GM18511 (cell line): ENCODE measurements around the gene ZDHHC4.
"Not testable (repeated sequence)": the region's sequence is repeated elsewhere in the genome, so short reads cannot be mapped to it uniquely, and the experiment has no call there.

ENCODE experiments used
- ATAC-seq: cut with Tn5 transposase; IDR thresholded peaks from one replicate; pipeline ENCODE4 v1.9.1; 2021; ENCODE audit warnings: mild to moderate bottlenecking, moderate library complexity; ENCODE audit not compliant: unreplicated experiment

The ZDHHC4 gene

GRCh38 chr7:6559896-6560295 is 17.4 kb upstream of the ZDHHC4 start:
- ATAC-seq, result no peak

- ATAC-seq, result no peak
These were observed 15.1 kb upstream of the ZDHHC4 start for GRCh38 chr7:6562106-6562505.

GRCh38 chr7:6563936-6564770 is 13.1 kb upstream of the ZDHHC4 start:
- no peak for ATAC-seq

- ATAC-seq, result no peak
These were observed 11.6 kb upstream of the ZDHHC4 start for GRCh38 chr7:6565655-6566054.

GRCh38 chr7:6567886-6568285 is 9.4 kb upstream of the ZDHHC4 start:
- no peak for ATAC-seq

GRCh38 chr7:6571160-6571779 is 6.0 kb upstream of the ZDHHC4 start:
- no peak for ATAC-seq

- ATAC-seq, result no peak
These were observed 1.8 kb upstream of the ZDHHC4 start for GRCh38 chr7:6575281-6576023.

- ATAC-seq, result no peak
These were observed 1.0 kb upstream of the ZDHHC4 start for GRCh38 chr7:6576024-6576866.

GRCh38 chr7:6576867-6577368 is 336 bp upstream of the ZDHHC4 start:
- ATAC-seq, result not testable (repeated sequence)

GRCh38 chr7:6578114-6579084 is 1.1 kb downstream of the ZDHHC4 start:
- ATAC-seq, result no peak

- no peak for ATAC-seq
These were observed 2.2 kb downstream of the ZDHHC4 start for GRCh38 chr7:6579446-6579845.

- ATAC-seq, result not testable (repeated sequence)
These were observed 8.6 kb downstream of the ZDHHC4 start for GRCh38 chr7:6585746-6586432.

- ATAC-seq, result no peak
These were observed 11.3 kb downstream of the ZDHHC4 start for GRCh38 chr7:6588566-6588965.

- no peak for ATAC-seq
These were observed 12.0 kb downstream of the ZDHHC4 start for GRCh38 chr7:6589151-6589828.

GRCh38 chr7:6589829-6590644 is 12.8 kb downstream of the ZDHHC4 start, which contains the start of gene INTS15:
TSS of gene INTS15 (plus strand) at chr7:6590021. CDS start at chr7:6590284, 263 bp downstream.
- peak; percentile 88 for ATAC-seq

GRCh38 chr7:6590645-6591110 is 13.4 kb downstream of the ZDHHC4 start:
- peak; percentile 49 for ATAC-seq

- ATAC-seq, result no peak
These were observed 22.8 kb downstream of the ZDHHC4 start for GRCh38 chr7:6600093-6600492.
